Neuronal stem cell (in vitro differentiated cells): ENCODE measurements around the gene TCERG1.

Source experiments
- DNase-seq: peaks from one replicate; pipeline ENCODE4 v3.0.0-alpha.2; 2013; ENCODE audit warnings: low spot score
- H2AFZ ChIP-seq: one replicate; pipeline ENCODE4 v1.6.1; 2013; ENCODE audit warnings: mild to moderate bottlenecking, low read length, inconsistent platforms
- H2AK5ac ChIP-seq: 2 replicates; pipeline ENCODE4 v1.6.1; 2013; ENCODE audit warnings: low read depth, mild to moderate bottlenecking, inconsistent platforms, low read length, moderate library complexity, mixed read lengths
- H2BK120ac ChIP-seq: 2 replicates; pipeline ENCODE4 v1.6.1; 2013; ENCODE audit warnings: low read depth, mild to moderate bottlenecking, inconsistent platforms, low read length, moderate library complexity, mixed read lengths
- H2BK12ac ChIP-seq: one replicate; pipeline ENCODE4 v1.6.1; 2013; ENCODE audit warnings: low read length, inconsistent platforms
- H2BK15ac ChIP-seq: 2 replicates; pipeline ENCODE4 v1.6.1; 2013; ENCODE audit warnings: mild to moderate bottlenecking, low read length, inconsistent platforms, mixed read lengths
- H2BK5ac ChIP-seq: one replicate; pipeline ENCODE4 v1.6.1; 2013; ENCODE audit warnings: inconsistent platforms, mild to moderate bottlenecking, low read length, moderate library complexity
- H3K14ac ChIP-seq: one replicate; pipeline ENCODE4 v1.6.1; 2013; ENCODE audit warnings: low read length, inconsistent platforms
- H3K18ac ChIP-seq: 2 replicates; pipeline ENCODE4 v1.6.1; 2013; ENCODE audit warnings: low read length, inconsistent platforms
- H3K23ac ChIP-seq: 2 replicates; pipeline ENCODE4 v1.6.1; 2013; ENCODE audit warnings: low read depth, mild to moderate bottlenecking, mixed read lengths, low read length, inconsistent platforms; ENCODE audit not compliant: poor library complexity
- H3K27ac ChIP-seq: replicated peaks from 3 replicates; pipeline ENCODE4 v1.5.1; 2013; ENCODE audit warnings: low read length, inconsistent platforms
- H3K27me3 ChIP-seq, 3 experiments: 2 replicates each; pipeline ENCODE4 v1.6.1; 2013; ENCODE audit warnings: low read length in 3 of 3, mild to moderate bottlenecking in 2 of 3, inconsistent platforms in 1 of 3, low read depth in 1 of 3, mixed read lengths in 1 of 3, moderate library complexity in 1 of 3; ENCODE audit not compliant: control insufficient read depth in 3 of 3, insufficient read depth in 3 of 3
- H3K36me3 ChIP-seq, 2 donors: replicated peaks in 1 of 2; 2 replicates each; pipeline ENCODE4 v1.6.1; 2013; ENCODE audit warnings: low read length in 2 of 2; ENCODE audit not compliant: control insufficient read depth in 2 of 2, insufficient read depth in 2 of 2
- H3K4ac ChIP-seq: 2 replicates; pipeline ENCODE4 v1.6.1; 2013; ENCODE audit warnings: inconsistent platforms, mild to moderate bottlenecking, low read length, moderate library complexity
- H3K4me1 ChIP-seq, 2 donors: 1 replicate in 1 of 2; 2 replicates in 1 of 2; pipeline ENCODE4 v1.6.1; 2013; ENCODE audit warnings: low read length in 2 of 2, low read depth in 1 of 2; ENCODE audit not compliant: control insufficient read depth in 2 of 2, insufficient read depth in 1 of 2
- H3K4me2 ChIP-seq: one replicate; pipeline ENCODE4 v1.6.1; 2013; ENCODE audit warnings: mild to moderate bottlenecking, low read length, inconsistent platforms; ENCODE audit not compliant: insufficient read depth, poor library complexity, severe bottlenecking
- H3K4me3 ChIP-seq, 2 donors: 2 replicates each; pipeline ENCODE4 v1.5.1; 2013; ENCODE audit warnings: low read length in 2 of 2, mild to moderate bottlenecking in 2 of 2, inconsistent platforms in 1 of 2, moderate library complexity in 1 of 2
- H3K79me1 ChIP-seq: one replicate; pipeline ENCODE4 v1.6.1; 2013; ENCODE audit warnings: low read depth, mild to moderate bottlenecking, inconsistent platforms, low read length, moderate library complexity
- H3K9ac ChIP-seq: one replicate; pipeline ENCODE4 v1.6.1; 2013; ENCODE audit warnings: mild to moderate bottlenecking, low read depth, low read length, inconsistent platforms; ENCODE audit not compliant: poor library complexity
- H3K9me3 ChIP-seq, 2 donors: replicated peaks in 1 of 2; 2 replicates each; pipeline versions ENCODE3 to v1.6.1; 2013; ENCODE audit warnings: low read length in 2 of 2, mild to moderate bottlenecking in 2 of 2, inconsistent platforms in 1 of 2, low read depth in 1 of 2, mixed read lengths in 1 of 2, moderate library complexity in 1 of 2; ENCODE audit not compliant: control insufficient read depth in 2 of 2, insufficient read depth in 1 of 2
- H4K8ac ChIP-seq: one replicate; pipeline ENCODE4 v1.6.1; 2013; ENCODE audit warnings: low read depth, mild to moderate bottlenecking, inconsistent platforms, low read length, moderate library complexity
- H4K91ac ChIP-seq: one replicate; pipeline ENCODE4 v1.6.1; 2013; ENCODE audit warnings: low read length, low read depth, mild to moderate bottlenecking, inconsistent platforms; ENCODE audit not compliant: poor library complexity
- WGBS, 2 donors: extraction: QIAGEN DNeasy Blood & Tissue Kit; methylation state at CpG; one replicate each; pipeline ENCODE4 v1.1.7; 2013; ENCODE audit warnings: missing lambda C conversion rate in 2 of 2, mixed read lengths in 1 of 2; ENCODE audit not compliant: insufficient read length in 2 of 2, insufficient replicate concordance in 1 of 2; ENCODE audit errors: extremely low coverage in 2 of 2; 5-methylcytosine and 5-hydroxymethylcytosine counted together

Gene TCERG1

GRCh38 chr5:146463446-146463845 is 16.3 kb downstream of the TCERG1 start:
- peaks cover 0 to 9% of the 10 kb centered on the region in 2 donors for H3K4me1 ChIP-seq
- peaks cover 20 to 98% of the 10 kb centered on the region in 2 donors for H3K36me3 ChIP-seq
- no peak overlapping the region for H2BK120ac ChIP-seq
- peaks cover 0 to 2% of the 10 kb centered on the region in 2 donors for H3K9me3 ChIP-seq
- no peak overlapping the region for H2AFZ ChIP-seq
- H3K18ac ChIP-seq: no peak overlapping the region
- no peak overlapping the region for H3K27ac ChIP-seq
- H2BK15ac ChIP-seq: no peak overlapping the region
- no peak overlapping the region for H3K4me2 ChIP-seq
- WGBS, 2 donors: no CpG with 5 or more reads among the region's 6 CpGs
- no peak overlapping the region for H3K9ac ChIP-seq
- H2BK12ac ChIP-seq: no peak overlapping the region
- peak overlapping the region in 1 of 2 donors; percentile 67 for H3K4me3 ChIP-seq
- H4K91ac ChIP-seq: no peak overlapping the region
- no peak overlapping the region for H2AK5ac ChIP-seq
- H4K8ac ChIP-seq: no peak overlapping the region
- H3K4ac ChIP-seq: no peak overlapping the region
- no peaks in the 10 kb centered on the region for H3K27me3 ChIP-seq
- peaks cover 4% of the 10 kb centered on the region for H3K79me1 ChIP-seq
- H3K23ac ChIP-seq: no peak overlapping the region
- H3K14ac ChIP-seq: no peak overlapping the region
- DNase-seq: no peak
- H2BK5ac ChIP-seq: no peak overlapping the region

GRCh38 chr5:146466521-146467349 is 19.6 kb downstream of the TCERG1 start:
- Histone ChIP-seq H3K36me3 (peaks cover 16 to 98% of the 10 kb centered on the region in 2 donors), H2BK15ac (no peak overlapping the region), H4K91ac (no peak overlapping the region), H3K9ac (no peak overlapping the region), H3K23ac (no peak overlapping the region), H3K4ac (no peak overlapping the region), H2BK120ac (no peak overlapping the region), H2BK12ac (no peak overlapping the region), H3K4me3 (no peak overlapping the region), H2AK5ac (no peak overlapping the region), H2BK5ac (no peak overlapping the region), H3K79me1 (no peaks in the 10 kb centered on the region), H3K4me1 (peaks cover 0 to 9% of the 10 kb centered on the region in 2 donors), H4K8ac (no peak overlapping the region), H3K4me2 (no peak overlapping the region), H3K27ac (no peak overlapping the region), H2AFZ (no peak overlapping the region), H3K9me3 (peaks cover 0 to 2% of the 10 kb centered on the region in 2 donors), H3K18ac (no peak overlapping the region), H3K27me3 (no peaks in the 10 kb centered on the region), H3K14ac (no peak overlapping the region)
- 100% methylated on average over 1 of the region's 3 CpGs; no CpG with 5 or more reads in 1 of the 2 donors for WGBS, 2 donors
- DNase-seq: no peak

- Histone ChIP-seq H2BK12ac (no peak overlapping the region), H2BK5ac (no peak overlapping the region), H3K4ac (no peak overlapping the region), H3K27me3 (no peaks in the 10 kb centered on the region), H2AFZ (no peak overlapping the region), H2BK120ac (no peak overlapping the region), H4K91ac (no peak overlapping the region), H3K4me1 (peaks cover 0 to 9% of the 10 kb centered on the region in 2 donors), H3K9me3 (peaks cover 0 to 2% of the 10 kb centered on the region in 2 donors), H3K27ac (no peak overlapping the region), H4K8ac (no peak overlapping the region), H3K4me2 (no peak overlapping the region), H3K9ac (no peak overlapping the region), H3K23ac (no peak overlapping the region), H2AK5ac (no peak overlapping the region), H3K36me3 (peaks cover 16 to 98% of the 10 kb centered on the region in 2 donors), H2BK15ac (no peak overlapping the region), H3K14ac (no peak overlapping the region), H3K18ac (no peak overlapping the region), H3K4me3 (no peak overlapping the region), H3K79me1 (no peaks in the 10 kb centered on the region)
- DNase-seq: no peak
- WGBS, 2 donors: no CpG with 5 or more reads among the region's 1 CpG
Observed at GRCh38 chr5:146467760-146468159, 20.6 kb downstream of the TCERG1 start.

- H2BK15ac ChIP-seq: no peak overlapping the region
- H3K36me3 ChIP-seq: peaks cover 20 to 98% of the 10 kb centered on the region in 2 donors
- H3K4ac ChIP-seq: no peak overlapping the region
Observed at GRCh38 chr5:146474065-146474464, 26.9 kb downstream of the TCERG1 start.

More at GRCh38 chr5:146474065-146474464, 26.9 kb downstream of the TCERG1 start:
- H3K27ac ChIP-seq: no peak overlapping the region
- H3K14ac ChIP-seq: no peak overlapping the region
- no peak overlapping the region for H2AK5ac ChIP-seq
- no peaks in the 10 kb centered on the region for H3K79me1 ChIP-seq
- H3K4me3 ChIP-seq: no peak overlapping the region
- no peak overlapping the region for H3K9ac ChIP-seq
- WGBS, 2 donors: no CpG with 5 or more reads among the region's 1 CpG
- H4K8ac ChIP-seq: no peak overlapping the region
- H3K4me1 ChIP-seq: no peaks in the 10 kb centered on the region
- no peak overlapping the region for H3K4me2 ChIP-seq
- no peak overlapping the region for H3K23ac ChIP-seq
- no peak overlapping the region for H4K91ac ChIP-seq
- no peak overlapping the region for H2BK5ac ChIP-seq
- no peaks in the 10 kb centered on the region for H3K27me3 ChIP-seq
- no peak overlapping the region for H2AFZ ChIP-seq
- no peak overlapping the region for H2BK120ac ChIP-seq
- no peak overlapping the region for H2BK12ac ChIP-seq
- H3K18ac ChIP-seq: no peak overlapping the region
- H3K9me3 ChIP-seq: no peaks in the 10 kb centered on the region
- DNase-seq: no peak
